NCI-H2171 (cell line): Measurements from ENCODE around the gene AFM.
"Not testable (repeated sequence)": the region's sequence is repeated elsewhere in the genome, so short reads cannot be mapped to it uniquely, and the experiment has no call there.

Experiments used
- DNase-seq: peaks from one replicate; lab custom pipeline; 2025; lab: John Stamatoyannopoulos, UW

The AFM gene

GRCh38 chr4:73508651-73509050 lies 27.1 kb downstream of the AFM start:
- no peak for DNase-seq

DNA sequence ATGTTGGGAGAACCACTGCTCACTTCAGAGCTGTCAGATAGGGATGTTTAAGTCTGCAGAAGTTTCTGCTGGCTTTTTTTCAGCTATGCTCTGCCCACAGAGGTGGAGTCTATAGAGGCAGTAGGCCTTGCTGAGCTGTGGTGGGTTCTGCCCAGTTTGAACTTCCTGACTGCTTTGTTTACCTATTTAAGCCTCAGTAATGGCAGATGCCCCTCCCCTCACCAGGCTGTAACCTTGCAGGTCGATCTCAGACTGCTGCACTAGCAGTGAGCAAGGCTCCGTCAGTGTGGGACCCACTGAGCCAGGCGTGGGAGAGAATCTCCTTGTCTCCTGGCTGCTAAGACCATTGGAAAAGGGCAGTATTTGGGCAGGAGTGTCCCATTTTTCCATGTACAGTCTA lies 36.8 kb downstream of the AFM start:
- no peak for DNase-seq

DNA sequence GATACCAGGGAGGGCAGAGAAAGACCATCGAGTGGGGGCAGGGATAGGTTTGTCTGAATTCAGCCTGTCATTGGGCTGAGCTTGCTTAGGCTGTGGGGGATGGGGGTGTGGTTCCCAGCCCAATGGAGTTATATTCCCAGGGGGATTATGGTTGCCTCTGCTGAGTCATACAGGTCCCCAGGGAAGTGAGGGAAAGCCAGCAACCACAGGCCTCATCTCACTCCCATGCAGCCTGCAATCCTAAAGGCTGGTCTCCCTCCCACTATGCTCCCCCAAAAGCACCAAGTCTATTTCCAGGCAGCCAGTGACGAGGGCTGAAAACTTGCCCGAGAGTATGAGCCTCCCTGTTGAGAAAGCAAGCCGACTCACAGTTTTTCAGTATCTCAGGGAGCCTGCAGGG lies 39.3 kb downstream of the AFM start:
- peak; percentile 49 for DNase-seq

DNA sequence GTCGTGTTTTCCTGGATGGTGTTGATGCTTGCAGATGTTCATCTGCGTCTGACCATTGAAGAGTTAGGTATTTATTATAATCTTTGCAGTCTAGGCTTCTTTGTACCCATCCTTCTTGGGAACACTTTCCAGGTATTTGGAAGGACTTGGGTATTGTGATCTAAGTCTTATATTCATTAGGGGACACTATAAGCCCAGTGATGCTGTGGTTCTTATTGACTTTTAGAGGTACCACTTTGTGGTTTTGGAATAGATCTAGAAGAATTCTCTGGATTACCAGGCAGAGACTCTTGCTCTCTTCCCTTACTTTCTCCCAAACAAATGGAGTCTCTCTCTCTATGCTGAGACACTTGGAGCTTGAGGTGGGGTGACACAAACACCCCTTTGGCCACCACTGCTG lies 41.6 kb downstream of the AFM start:
- DNase-seq = no peak

- DNase-seq = no peak
Observed at GRCh38 chr4:73525611-73526010, 44.1 kb downstream of the AFM start.

- no peak for DNase-seq
Observed at GRCh38 chr4:73527196-73527595, 45.7 kb downstream of the AFM start.

DNA sequence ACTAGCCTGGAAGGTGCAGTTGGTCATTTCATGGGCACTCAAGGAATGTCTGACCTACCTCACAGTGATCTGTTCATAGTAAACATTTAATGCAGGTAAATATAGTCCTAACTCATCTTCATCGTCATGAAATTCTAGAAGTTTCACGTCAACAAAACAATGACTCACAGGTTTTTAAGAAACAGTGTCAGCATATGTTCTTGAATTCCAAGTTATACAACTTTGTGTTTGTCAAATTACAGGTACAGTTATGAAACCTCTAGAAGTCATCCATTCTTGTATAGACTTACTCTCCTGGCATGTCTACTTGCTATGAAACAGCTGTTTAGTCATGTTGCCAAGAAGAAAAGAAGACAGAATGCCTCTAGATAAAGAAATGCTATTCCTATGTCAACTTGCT lies 46.6 kb downstream of the AFM start:
- DNase-seq = no peak

GRCh38 chr4:73533515-73534422 lies 52.2 kb downstream of the AFM start:
- DNase-seq = no peak

GRCh38 chr4:73538162-73538561 lies 56.6 kb downstream of the AFM start:
- no peak for DNase-seq

DNA sequence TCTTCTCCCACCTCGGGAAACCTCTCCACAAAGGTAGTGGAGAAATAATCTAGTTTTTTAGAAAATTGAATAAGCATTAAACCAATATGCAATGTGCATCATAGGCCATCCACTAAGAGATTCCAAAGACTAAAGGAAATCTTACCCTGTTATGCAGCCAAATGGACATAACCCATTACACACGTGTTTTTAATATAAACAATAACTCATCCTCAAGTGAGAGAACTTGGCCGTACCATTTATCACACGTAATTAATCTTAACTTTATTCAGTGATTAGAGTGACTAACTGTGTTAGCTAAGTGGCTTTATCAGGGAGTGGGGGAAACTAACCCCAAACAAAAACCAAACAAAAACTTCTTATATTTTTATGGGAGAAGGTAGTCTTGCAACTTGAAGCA lies 57.8 kb downstream of the AFM start:
- no peak for DNase-seq

- no peak for DNase-seq
Observed at GRCh38 chr4:73540826-73541225, 59.3 kb downstream of the AFM start.

- no peak for DNase-seq
Observed at GRCh38 chr4:73541251-73541650, 59.7 kb downstream of the AFM start.

- no peak for DNase-seq
Observed at GRCh38 chr4:73544620-73545019, 63.1 kb downstream of the AFM start.

- not testable (repeated sequence) for DNase-seq
Observed at GRCh38 chr4:73550865-73551264, 69.3 kb downstream of the AFM start.
